KOPT-K1 (cell line): ENCODE measurements around the gene THG1L.

Experiments
- H3K27ac ChIP-seq: fragments of 200-600 bp; sonication (generic); 2 replicates; pipeline ENCODE4 v1.5.1; 2016; ENCODE audit warnings: antibody characterized with exemption, mild to moderate bottlenecking, low read depth, low read length; ENCODE audit not compliant: poor library complexity, severe bottlenecking
- H3K36me3 ChIP-seq: fragments of 200-600 bp; sonication (generic); 2 replicates; pipeline ENCODE4 v1.5.1; 2017; ENCODE audit warnings: antibody characterized with exemption, mild to moderate bottlenecking, low read length, moderate library complexity; ENCODE audit not compliant: insufficient read depth
- H3K9me3 ChIP-seq: fragments of 200-600 bp; sonication (generic); 2 replicates; pipeline ENCODE4 v1.5.1; 2017; ENCODE audit warnings: antibody characterized with exemption, low read length, mild to moderate bottlenecking; ENCODE audit not compliant: insufficient read depth, poor library complexity, severe bottlenecking

Gene THG1L

GRCh38 chr5:157740229-157740610, 9.0 kb downstream of the THG1L start:
- Histone ChIP-seq H3K36me3 (peaks cover 49% of the 10 kb centered on the region), H3K27ac (no peak overlapping the region), H3K9me3 (no peaks in the 10 kb centered on the region)

- H3K9me3 ChIP-seq: no peaks in the 10 kb centered on the region
- H3K27ac ChIP-seq: no peak overlapping the region
- peaks cover 40% of the 10 kb centered on the region for H3K36me3 ChIP-seq
These were observed 9.9 kb downstream of the THG1L start for GRCh38 chr5:157741131-157741530.

GRCh38 chr5:157743163-157744050, 12.2 kb downstream of the THG1L start, which contains the start of gene LSM11:
LSM11 (plus strand) TSS chr5:157743712; CDS start chr5:157743751, 39 bp downstream.
- Histone ChIP-seq H3K27ac (peak within 1 kb of the TSS; percentile 67), H3K9me3 (no peaks in the 10 kb centered on the region), H3K36me3 (peaks cover 31% of the 10 kb centered on the region)

GRCh38 chr5:157744051-157745011, 13.1 kb downstream of the THG1L start:
- H3K27ac ChIP-seq: peak overlapping the region; percentile 67
- H3K36me3 ChIP-seq: peaks cover 25% of the 10 kb centered on the region
- no peaks in the 10 kb centered on the region for H3K9me3 ChIP-seq

- no peaks in the 10 kb centered on the region for H3K9me3 ChIP-seq
- H3K36me3 ChIP-seq: peaks cover 18% of the 10 kb centered on the region
- peak overlapping the region; percentile 67 for H3K27ac ChIP-seq
These were observed 13.8 kb downstream of the THG1L start for GRCh38 chr5:157745041-157745456.

GRCh38 chr5:157747173-157747740, 16.0 kb downstream of the THG1L start:
- H3K27ac ChIP-seq: no peak overlapping the region
- no peaks in the 10 kb centered on the region for H3K9me3 ChIP-seq
- H3K36me3 ChIP-seq: peaks cover 25% of the 10 kb centered on the region

GRCh38 chr5:157747766-157748700, 16.8 kb downstream of the THG1L start:
- Histone ChIP-seq H3K27ac (no peak overlapping the region), H3K9me3 (no peaks in the 10 kb centered on the region), H3K36me3 (peaks cover 33% of the 10 kb centered on the region)

- H3K9me3 ChIP-seq: no peaks in the 10 kb centered on the region
- no peak overlapping the region for H3K27ac ChIP-seq
- peaks cover 42% of the 10 kb centered on the region for H3K36me3 ChIP-seq
These were observed 17.7 kb downstream of the THG1L start for GRCh38 chr5:157748760-157749461.

GRCh38 chr5:157749462-157749799, 18.2 kb downstream of the THG1L start:
- Histone ChIP-seq H3K36me3 (peaks cover 46% of the 10 kb centered on the region), H3K27ac (no peak overlapping the region), H3K9me3 (no peaks in the 10 kb centered on the region)

GRCh38 chr5:157750320-157750719, 19.1 kb downstream of the THG1L start:
- H3K36me3 ChIP-seq: peaks cover 54% of the 10 kb centered on the region
- no peak overlapping the region for H3K27ac ChIP-seq
- no peaks in the 10 kb centered on the region for H3K9me3 ChIP-seq

- no peaks in the 10 kb centered on the region for H3K9me3 ChIP-seq
- H3K27ac ChIP-seq: no peak overlapping the region
- H3K36me3 ChIP-seq: peaks cover 92% of the 10 kb centered on the region
These were observed 24.9 kb downstream of the THG1L start for GRCh38 chr5:157756122-157756521.

- Histone ChIP-seq H3K36me3 (peaks cover 74% of the 10 kb centered on the region), H3K9me3 (no peaks in the 10 kb centered on the region), H3K27ac (no peak overlapping the region)
These were observed 27.5 kb downstream of the THG1L start for GRCh38 chr5:157758706-157759105.

GRCh38 chr5:157761690-157762621, 30.7 kb downstream of the THG1L start:
- Histone ChIP-seq H3K9me3 (no peaks in the 10 kb centered on the region), H3K27ac (no peak overlapping the region), H3K36me3 (peaks cover 44% of the 10 kb centered on the region)
